IPS-NIHi11 (cell line): ENCODE measurements around the gene TFAP2E.
"Not testable (repeated sequence)": the region's sequence is repeated elsewhere in the genome, so short reads cannot be mapped to it uniquely, and the experiment has no call there.

Source experiments
- DNase-seq: peaks from one replicate; pipeline ENCODE4 v3.0.0; 2012; ENCODE audit warnings: mixed read lengths, low spot score

Gene TFAP2E

DNA sequence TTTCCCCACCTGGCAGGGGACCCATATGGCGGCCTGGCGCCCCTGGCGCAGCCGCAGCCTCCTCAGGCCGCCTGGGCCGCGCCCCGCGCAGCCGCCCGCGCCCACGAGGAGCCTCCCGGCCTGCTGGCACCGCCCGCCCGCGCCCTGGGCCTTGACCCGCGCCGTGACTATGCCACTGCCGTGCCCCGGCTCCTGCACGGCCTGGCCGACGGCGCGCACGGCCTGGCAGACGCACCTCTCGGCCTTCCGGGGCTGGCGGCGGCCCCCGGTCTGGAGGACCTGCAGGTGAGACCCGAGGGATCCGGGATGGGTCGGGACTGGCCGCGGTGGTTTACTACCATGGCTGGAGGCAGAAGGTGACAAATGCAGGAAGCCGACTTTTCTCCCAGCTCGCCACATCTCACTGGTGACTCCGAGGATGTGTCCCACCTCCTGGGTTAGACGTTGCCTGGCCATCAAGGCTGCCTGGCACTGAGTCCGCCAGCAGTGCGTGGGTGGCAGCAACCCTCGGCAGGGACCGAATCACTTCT is 1.1 kb downstream of the TFAP2E start:
- DNase-seq: no peak

DNA sequence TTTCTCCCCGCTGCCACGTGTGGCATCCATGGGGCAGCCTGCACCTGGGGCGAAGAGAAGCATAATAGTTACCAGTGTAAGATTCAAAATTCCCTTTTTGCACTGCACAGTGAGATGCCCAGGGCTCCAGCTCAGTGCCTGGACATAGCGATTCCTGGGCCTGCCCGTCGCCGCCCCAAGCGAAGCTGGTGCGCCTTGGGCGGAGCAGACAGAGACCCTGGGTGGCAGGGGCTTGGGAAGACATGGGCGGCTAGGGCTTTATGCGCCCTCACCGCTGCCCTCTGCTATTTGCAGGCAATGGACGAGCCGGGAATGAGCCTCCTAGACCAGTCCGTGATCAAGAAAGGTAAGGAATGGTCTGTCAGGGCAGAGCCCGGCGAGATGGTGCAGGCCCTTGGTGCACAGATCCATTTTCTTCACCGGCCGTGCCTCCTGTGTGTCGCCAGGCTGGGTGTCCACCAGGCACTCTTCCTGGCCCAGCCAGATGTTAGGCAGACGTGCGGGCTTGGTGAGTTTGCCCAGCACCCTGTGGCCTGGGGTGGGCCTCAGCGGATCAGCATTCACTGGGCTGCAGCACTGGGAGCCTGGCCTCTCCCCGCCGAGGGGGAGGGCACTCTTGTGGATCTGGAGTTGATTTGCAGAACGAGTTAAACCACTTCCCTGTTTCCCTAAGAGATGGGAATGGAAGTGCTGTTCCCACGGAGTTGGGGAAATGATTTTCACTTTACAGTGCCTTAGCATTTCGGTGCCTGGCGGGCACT is 1.7 kb downstream of the TFAP2E start:
- peak; percentile 48 for DNase-seq

DNA sequence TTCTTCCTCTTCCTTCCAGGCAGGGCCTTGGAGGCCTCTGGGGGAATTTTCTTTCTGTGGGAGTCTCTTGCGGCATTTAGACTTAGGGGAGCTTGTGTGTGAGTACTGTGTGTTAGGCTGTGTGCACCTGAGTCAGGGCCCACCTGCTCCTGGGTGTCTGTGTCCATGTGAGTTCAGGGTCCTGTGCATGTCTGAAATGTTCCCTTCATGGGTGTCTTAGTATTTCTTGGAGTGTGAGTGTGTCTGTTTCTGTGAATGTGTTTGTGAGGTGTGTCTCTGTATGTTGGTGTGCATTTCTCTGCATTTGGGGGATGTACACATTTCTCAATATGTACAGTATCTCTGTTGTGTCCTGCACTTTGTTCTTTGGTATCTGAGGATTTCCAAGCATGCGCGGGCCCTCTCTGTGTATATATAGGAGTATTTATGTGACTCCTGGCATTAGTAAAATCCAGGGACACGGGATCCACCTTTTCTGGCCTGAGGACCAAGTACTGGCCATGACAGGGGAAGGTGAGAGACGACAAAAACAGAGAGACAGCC is 2.4 kb downstream of the TFAP2E start:
- DNase-seq: no peak

DNA sequence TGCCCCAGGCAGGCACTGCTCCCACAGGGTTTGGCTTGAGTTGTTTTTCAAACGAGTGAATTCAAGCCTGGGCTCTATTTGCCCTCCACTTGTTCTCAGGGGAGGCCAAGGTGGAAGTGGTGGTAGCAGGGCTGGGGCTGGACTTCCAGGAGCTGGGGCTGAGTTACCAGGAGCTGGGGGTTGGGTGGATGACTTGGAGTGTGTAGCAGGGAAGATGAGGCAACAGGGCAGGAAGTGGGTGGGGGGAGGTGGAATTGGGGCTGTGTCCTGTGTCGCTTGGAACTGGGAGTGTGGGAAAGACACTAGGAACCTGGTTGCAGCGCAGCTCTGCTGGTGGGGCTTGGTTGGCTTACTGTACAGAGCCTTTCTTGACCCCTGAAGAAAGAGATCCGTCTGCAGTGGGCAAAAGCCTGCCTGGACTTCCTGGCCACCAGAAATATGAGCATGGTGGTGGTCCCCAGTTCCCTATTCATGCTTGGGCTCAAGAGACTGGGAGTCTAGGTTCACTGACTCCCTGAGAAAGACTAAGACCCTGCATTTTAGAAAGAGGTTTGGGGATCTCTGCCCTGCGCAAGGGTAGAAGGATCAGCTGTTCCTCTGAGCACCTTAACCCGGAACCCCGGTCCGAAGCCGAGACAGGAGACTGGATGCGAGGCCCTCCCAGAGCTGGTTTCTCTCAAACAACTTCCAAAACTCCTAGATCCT is 3.1 kb downstream of the TFAP2E start:
- no peak for DNase-seq

DNA sequence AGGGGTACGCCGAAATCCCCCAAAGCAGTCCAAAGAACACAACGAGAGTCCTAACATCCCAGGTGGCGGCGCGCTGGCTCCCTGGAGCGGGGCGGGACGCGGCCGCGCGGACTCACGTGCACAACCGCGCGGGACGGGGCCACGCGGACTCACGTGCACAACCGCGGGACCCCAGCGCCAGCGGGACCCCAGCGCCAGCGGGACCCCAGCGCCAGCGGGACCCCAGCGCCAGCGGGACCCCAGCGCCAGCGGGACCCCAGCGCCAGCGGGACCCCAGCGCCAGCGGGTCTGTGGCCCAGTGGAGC is 3.6 kb downstream of the TFAP2E start:
- not testable (repeated sequence) for DNase-seq

DNA sequence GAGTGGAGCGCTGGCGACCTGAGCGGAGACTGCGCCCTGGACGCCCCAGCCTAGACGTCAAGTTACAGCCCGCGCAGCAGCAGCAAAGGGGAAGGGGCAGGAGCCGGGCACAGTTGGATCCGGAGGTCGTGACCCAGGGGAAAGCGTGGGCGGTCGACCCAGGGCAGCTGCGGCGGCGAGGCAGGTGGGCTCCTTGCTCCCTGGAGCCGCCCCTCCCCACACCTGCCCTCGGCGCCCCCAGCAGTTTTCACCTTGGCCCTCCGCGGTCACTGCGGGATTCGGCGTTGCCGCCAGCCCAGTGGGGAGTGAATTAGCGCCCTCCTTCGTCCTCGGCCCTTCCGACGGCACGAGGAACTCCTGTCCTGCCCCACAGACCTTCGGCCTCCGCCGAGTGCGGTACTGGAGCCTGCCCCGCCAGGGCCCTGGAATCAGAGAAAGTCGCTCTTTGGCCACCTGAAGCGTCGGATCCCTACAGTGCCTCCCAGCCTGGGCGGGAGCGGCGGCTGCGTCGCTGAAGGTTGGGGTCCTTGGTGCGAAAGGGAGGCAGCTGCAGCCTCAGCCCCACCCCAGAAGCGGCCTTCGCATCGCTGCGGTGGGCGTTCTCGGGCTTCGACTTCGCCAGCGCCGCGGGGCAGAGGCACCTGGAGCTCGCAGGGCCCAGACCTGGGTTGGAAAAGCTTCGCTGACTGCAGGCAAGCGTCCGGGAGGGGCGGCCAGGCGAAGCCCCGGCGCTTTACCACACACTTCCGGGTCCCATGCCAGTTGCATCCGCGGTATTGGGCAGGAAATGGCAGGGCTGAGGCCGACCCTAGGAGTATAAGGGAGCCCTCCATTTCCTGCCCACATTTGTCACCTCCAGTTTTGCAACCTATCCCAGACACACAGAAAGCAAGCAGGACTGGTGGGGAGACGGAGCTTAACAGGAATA is 4.2 kb downstream of the TFAP2E start:
- DNase-seq: peak; percentile 62

DNA sequence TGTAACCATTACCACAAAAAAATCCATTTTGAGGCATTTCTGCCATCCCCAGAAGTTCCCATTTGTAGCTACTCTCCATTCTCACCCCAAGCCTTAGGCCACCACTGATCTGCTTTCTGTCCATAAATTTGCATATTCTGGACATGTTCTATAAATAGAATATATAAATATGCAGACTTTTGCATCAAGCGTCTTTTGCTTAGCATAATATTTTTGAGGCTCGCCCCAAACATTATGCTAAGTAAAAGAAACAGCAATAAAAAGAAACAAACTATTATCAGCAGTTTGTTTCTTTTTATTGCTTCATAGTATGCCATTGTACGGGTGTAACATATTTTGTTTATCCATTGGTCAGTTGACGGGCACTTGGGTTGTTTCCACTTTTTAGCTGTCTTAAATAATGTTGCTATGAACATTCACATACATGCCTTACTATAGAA is 7.9 kb downstream of the TFAP2E start:
- no peak for DNase-seq

DNA sequence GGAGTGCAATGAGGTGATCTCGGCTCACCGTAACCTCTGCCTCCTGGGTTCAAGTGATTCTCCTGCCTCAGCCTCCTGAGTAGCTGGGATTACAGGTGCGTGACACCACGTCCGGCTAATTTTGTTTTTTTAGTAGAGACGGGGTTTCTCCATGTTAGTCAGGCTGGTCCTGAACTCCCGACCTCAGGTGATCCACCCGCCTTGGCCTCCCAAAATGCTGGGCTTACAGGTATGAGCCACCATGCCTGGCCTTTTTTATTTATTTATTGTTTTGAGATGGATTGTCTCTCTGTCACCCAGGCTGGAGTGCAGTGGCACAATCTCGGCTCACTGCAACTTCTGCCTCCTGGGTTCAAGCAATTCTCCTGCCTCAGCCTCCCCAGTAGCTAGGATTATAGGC is 8.5 kb downstream of the TFAP2E start:
- DNase-seq: not testable (repeated sequence)

DNA sequence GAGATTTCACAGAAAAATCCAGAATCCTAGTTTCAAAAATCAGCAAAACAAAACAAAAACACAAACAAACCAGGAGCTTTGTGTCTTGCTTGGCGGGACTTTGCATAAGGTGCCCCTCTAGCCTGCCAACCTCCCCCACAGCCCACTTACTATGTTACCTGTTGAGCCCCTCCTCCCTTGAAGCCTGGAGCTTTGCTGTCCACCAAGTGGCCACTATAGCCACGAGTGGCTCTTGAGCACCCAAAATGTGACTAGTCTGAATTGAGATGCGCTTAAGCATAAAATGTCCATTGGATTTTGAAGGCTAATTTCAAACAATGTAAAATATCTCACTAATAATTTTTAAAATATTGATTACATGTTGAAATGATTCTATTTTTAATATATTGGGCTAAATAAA is 12.2 kb downstream of the TFAP2E start:
- DNase-seq: no peak

DNA sequence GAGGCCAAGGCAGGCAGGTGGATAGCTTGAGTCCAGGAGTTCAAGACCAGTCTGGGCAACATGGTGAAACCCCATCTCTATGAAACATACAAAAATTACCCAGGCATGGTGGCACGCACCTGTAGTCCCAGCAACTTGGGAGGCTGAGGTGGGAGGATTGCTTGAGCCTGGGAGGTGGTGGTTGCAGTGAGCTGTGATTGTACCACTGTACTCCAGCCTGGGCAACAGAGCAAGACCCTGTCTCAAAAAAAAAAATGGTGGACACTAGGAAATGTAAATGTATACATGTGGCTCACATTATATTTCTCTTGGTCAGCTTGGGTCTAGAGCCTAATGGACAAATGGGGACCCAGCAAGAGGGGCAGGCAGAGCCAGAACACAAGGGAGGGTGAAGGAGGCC is 12.7 kb downstream of the TFAP2E start:
- DNase-seq: not testable (repeated sequence)

DNA sequence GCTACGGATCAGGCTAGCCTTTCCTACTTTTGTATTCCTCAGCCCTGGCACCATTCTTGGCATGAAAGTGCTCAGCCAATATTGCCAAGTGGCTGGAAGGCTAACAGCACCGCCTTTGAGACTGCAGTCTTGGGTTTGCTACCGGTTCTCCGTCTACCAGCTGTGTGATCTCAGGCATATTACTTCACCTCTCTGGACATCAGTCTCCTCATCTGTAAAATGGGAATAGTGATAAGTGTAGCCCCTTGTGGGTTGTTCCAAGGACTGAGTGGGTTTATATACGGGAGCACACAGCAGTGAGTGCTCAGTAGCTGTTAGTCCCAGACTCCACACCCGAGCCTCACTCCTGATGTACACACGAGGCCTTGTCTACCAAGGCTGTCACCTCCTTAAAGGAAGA is 13.7 kb downstream of the TFAP2E start:
- no peak for DNase-seq

DNA sequence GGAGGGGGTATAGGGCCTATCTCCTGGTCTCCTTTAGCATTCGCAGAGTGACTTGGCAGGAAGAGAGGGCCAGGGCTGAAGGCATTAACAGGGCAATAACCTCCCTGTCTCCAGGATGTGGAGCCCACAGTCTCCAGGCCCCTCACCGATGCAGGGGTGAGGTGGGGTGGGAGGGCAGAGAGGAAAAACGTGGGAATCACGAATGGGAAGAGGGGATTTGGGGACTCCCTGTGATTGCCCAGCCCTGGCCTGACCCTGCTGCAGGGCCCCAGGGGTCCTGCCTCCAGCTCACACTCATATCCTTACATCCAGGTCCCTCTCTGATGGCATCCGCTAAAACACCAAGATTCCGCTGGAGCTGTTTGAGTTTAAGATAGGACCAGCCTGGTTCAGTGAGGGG is 14.6 kb downstream of the TFAP2E start:
- DNase-seq: no peak

DNA sequence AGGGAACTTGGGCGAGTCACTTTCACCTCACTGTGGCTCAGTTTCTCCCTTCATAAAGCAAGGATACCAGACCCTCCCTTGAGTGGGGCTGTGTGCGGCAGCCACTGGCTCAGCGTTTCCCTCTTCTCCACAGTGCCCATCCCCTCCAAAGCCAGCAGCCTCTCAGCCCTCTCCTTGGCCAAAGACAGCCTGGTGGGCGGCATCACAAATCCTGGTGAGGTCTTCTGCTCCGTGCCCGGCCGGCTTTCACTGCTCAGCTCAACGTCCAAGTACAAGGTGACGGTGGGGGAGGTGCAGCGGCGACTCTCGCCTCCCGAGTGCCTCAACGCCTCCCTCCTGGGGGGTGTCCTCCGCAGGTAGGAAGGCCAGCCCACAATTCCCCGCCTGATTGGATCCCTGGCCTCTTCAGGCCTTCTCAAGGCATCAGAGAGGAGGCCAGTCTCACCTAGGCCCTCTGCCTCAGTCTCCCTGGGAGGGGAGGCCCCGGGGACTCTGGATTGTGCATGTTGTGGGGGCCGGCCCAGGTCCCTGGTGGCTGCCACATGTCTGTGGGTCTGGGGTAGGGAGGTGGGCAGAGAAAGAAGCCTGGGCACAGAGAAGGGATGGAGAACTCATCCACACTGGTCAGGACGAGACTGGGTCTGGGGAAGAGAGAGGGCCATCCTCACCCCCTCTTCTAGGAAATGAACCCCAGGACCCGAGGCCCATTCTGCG is 15.2 kb downstream of the TFAP2E start:
- no peak for DNase-seq

DNA sequence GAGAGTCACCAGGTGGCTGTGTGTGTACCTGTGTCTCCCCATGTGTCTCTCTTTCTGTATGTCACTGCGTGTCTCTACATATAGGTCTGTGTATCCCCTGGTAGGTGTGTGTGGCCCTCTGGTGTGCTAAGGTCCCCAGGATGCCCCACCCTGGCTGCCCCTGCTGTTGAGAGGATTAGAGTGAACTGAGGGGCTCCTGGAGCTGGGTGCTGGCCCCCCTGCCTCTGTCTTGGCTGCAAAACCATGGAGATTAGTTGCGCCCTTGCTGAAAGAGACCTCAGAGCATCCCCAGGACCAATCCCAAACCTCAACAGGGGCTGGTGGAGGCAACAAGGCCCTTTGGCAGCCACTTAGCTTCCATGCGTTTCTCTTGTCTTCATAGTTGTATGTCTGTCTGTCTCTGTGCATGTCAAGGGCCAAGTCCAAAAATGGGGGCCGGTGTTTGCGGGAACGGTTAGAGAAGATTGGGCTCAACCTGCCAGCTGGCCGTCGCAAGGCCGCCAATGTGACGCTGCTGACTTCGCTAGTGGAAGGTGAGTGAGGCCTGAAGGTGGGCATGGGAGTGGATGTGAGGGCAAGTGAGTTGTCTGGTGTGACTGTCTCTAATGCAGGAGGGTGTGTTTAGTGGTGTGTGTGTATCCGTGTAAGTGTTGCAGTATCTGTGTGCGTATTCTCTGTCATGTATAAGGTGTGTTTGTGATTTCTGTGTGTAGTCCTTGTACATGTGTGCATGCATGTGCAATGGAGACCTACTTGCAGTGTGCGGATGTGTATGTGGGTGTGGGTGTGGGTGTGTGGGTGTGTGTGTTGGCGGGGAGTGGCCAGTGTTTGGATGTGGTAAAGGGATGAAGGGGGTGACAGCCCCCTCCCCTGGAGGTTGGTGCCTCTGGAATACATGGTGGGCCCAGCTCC is 16.7 kb downstream of the TFAP2E start:
- DNase-seq: no peak

DNA sequence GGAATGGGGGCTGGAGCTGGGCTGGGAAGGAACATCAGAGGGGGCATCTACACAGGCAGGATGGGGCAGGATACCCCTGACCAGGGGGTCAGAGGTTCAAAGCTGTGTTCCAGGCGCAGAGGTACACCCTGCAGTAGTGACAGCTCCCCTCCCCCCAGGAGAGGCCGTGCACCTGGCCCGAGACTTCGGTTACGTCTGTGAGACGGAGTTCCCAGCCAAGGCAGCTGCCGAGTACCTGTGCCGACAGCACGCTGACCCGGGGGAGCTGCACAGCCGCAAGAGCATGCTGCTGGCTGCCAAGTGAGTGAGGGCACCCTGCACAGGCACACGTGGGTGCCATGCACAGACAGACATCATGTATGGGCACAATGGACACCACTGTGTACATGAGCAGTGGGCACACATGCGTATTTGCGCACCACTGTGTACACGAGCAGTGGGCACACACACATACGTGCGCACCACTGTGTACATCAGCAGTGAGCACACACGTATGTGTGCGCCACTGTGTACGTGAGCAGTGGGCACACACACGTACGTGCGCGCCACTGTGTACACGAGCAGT is 17.4 kb downstream of the TFAP2E start:
- DNase-seq: no peak

DNA sequence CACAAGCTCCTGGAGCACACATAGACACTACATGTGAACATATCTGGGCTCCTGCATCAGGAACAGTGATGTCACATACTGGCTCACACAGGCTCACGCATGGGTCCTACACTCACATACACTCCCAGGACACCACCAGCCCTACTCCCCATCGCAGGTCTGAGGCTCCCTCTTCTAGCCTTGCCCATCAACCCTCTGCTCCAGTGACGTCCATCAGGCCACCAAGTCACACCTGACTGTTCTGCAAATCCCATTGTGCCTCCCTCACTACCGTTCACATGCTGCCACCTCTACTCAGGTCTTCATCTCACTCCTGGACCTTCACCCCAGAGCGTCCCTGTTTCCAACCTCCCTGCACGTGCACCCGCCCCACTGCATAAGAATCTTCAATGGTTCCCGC is 18.1 kb downstream of the TFAP2E start:
- DNase-seq: no peak

DNA sequence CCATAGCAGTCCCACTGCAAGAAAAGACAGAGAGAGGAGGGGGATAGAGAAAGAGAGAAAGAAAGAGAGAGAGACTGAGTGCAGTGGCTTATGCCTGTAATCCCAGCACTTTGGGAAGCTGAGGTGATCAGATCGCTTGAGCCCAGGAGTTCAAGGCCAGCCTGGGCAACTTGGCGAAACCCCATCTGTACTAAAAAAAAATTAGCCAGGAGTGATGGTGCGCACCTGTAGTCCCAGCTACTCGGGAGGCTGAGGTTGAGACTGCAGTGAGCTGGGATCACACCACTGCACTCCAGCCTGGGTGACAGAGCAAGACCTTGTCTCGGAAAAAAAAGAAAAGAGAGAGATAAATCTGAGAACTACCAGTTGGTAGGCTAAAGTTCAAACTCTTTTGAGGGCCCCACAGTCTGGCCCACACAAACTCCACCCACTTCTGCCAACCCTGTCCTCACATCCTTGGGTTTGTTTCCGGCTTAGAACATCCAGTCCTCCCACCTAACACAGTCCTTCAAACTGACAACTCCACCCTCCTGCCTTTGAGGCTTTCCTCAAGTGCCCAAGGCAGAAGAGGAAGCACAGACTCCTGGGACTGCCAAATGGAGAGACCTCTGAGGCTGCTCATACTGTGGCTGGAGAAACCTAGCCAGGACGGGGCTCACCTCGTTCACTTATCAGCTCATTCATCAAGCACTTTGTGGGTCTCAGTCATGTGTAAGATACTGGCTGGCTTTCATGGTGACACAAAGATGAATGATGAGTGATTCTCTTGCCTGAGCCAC is 20.1 kb downstream of the TFAP2E start:
- no peak for DNase-seq

DNA sequence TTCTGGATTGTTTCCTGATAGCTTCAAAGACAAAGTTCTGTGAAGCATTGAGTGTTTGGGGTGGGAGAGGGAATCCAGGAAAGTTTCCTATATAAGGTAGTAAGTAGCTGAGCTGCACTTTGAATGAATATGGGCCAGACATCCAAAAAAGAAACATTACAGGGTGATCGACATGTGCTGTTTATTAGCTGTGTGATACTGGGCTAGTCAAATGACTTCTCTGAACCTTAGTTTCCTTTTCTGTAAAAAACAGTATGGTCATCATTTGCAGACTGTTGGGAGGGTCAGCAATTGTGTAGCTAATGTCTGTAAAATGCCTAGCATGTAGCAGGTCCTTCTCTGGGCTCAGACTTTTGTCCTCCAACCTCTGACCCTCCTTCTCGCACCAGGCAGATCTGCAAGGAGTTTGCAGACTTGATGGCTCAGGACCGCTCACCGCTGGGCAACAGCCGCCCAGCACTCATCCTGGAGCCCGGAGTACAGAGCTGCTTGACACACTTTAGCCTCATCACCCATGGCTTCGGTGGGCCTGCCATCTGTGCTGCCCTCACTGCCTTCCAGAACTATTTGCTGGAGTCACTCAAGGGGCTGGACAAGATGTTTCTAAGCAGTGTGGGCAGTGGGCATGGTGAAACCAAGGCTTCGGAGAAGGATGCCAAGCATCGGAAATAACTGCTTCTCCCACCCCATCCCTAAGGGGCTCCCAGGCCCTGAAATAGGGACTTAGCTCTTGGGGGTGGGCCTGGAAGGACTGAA is 21.1 kb downstream of the TFAP2E start:
- no peak for DNase-seq

DNA sequence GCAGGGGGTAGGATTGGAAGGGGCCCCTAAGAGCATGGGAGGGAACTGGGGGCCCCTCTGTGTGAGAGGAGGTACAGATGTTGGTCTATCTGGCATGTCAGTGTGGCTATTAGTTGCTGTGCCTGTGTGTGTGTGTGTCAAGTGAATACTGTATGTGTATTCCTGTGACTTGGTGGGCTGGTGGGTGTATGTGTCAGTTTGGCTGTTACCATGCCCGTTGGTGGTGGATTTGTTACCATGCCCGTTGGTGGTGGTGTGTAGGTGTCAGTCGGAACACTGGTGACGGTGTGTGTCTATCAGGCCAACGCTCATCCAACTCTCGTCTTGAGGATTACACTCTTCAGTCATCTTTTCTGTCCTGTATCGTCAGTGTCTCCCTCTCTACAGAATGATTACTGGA is 22.6 kb downstream of the TFAP2E start:
- no peak for DNase-seq
